ENCODE data around the gene ASAP2.

ASAP2 gene

GRCh38 chr2:9179572-9180201, 26.9 kb upstream of the ASAP2 start:
- Histone ChIP-seq H3K27ac (peak overlapping the region; percentile 91), H3K4me3 (ENCODE audit: low read depth, low read length) (no peak overlapping the region), H3K36me3 (replicated peaks) (no peaks in the 10 kb centered on the region), H3K27me3 (replicated peaks) (no peaks in the 10 kb centered on the region)
- in situ Hi-C loops (cut with HindIII; ENCODE audit: low pct_ligation_motif_present, low sequenced_read_pairs): no loop called here
- TF ChIP-seq CTCF (IDR thresholded peaks at IDR 0.05; ENCODE audit: low read depth, low read length, missing control alignments): no peak
- DNase-seq: peak; percentile 93

- no peak for DNase-seq
- TF ChIP-seq CTCF (IDR thresholded peaks at IDR 0.05; ENCODE audit: low read depth, low read length, missing control alignments): no peak
- H3K36me3 ChIP-seq (replicated peaks): no peaks in the 10 kb centered on the region
- H3K27me3 ChIP-seq (replicated peaks): no peaks in the 10 kb centered on the region
- in situ Hi-C loops (cut with HindIII; ENCODE audit: low pct_ligation_motif_present, low sequenced_read_pairs): no loop called here
- no peak overlapping the region for H3K4me3 ChIP-seq (ENCODE audit: low read depth, low read length)
- H3K27ac ChIP-seq: no peak overlapping the region
Observed at GRCh38 chr2:9184361-9184760, 22.3 kb upstream of the ASAP2 start.

- no peaks in the 10 kb centered on the region for H3K27me3 ChIP-seq (replicated peaks)
- no peak for TF ChIP-seq CTCF (IDR thresholded peaks at IDR 0.05; ENCODE audit: low read depth, low read length, missing control alignments)
- in situ Hi-C loops (cut with HindIII; ENCODE audit: low pct_ligation_motif_present, low sequenced_read_pairs): no loop called here
- DNase-seq: no peak
- H3K36me3 ChIP-seq (replicated peaks): no peaks in the 10 kb centered on the region
- H3K27ac ChIP-seq: peak overlapping the region; percentile 30
- H3K4me3 ChIP-seq (ENCODE audit: low read depth, low read length): no peak overlapping the region
Observed at GRCh38 chr2:9187620-9188214, 18.9 kb upstream of the ASAP2 start.

- no peak for DNase-seq
- no peaks in the 10 kb centered on the region for H3K27me3 ChIP-seq (replicated peaks)
- H3K36me3 ChIP-seq (replicated peaks): no peaks in the 10 kb centered on the region
- no peak for TF ChIP-seq CTCF (IDR thresholded peaks at IDR 0.05; ENCODE audit: low read depth, low read length, missing control alignments)
- no peak overlapping the region for H3K4me3 ChIP-seq (ENCODE audit: low read depth, low read length)
- H3K27ac ChIP-seq: no peak overlapping the region
- in situ Hi-C loops (cut with HindIII; ENCODE audit: low pct_ligation_motif_present, low sequenced_read_pairs): no loop called here
Observed at GRCh38 chr2:9188823-9189222, 17.8 kb upstream of the ASAP2 start.

GRCh38 chr2:9189901-9190300, 16.7 kb upstream of the ASAP2 start:
- H3K4me3 ChIP-seq (ENCODE audit: low read depth, low read length): no peak overlapping the region
- TF ChIP-seq CTCF (IDR thresholded peaks at IDR 0.05; ENCODE audit: low read depth, low read length, missing control alignments): no peak
- no peak overlapping the region for H3K27ac ChIP-seq
- H3K36me3 ChIP-seq (replicated peaks): no peaks in the 10 kb centered on the region
- H3K27me3 ChIP-seq (replicated peaks): no peaks in the 10 kb centered on the region
- DNase-seq: no peak
- in situ Hi-C loops (cut with HindIII; ENCODE audit: low pct_ligation_motif_present, low sequenced_read_pairs): no loop called here

- peak; percentile 84 for DNase-seq
- in situ Hi-C loops (cut with HindIII; ENCODE audit: low pct_ligation_motif_present, low sequenced_read_pairs): no loop called here
Observed at GRCh38 chr2:9191041-9191481, 15.6 kb upstream of the ASAP2 start.

More at GRCh38 chr2:9191041-9191481, 15.6 kb upstream of the ASAP2 start:
- Histone ChIP-seq H3K27me3 (replicated peaks) (no peaks in the 10 kb centered on the region), H3K27ac (peak overlapping the region; percentile 87), H3K36me3 (replicated peaks) (no peaks in the 10 kb centered on the region), H3K4me3 (ENCODE audit: low read depth, low read length) (no peak overlapping the region)
- no peak for TF ChIP-seq CTCF (IDR thresholded peaks at IDR 0.05; ENCODE audit: low read depth, low read length, missing control alignments)

Measured in brain microvascular endothelial cell (primary cell).